H1 (cell line): ENCODE measurements around the gene ZBTB18. TPM values are rescaled to one million over a fixed set of nuclear protein-coding genes. Genes with fewer than 3 reads are reported as not detected.

Experiments used
- CTCF ChIP-seq, 3 experiments: IDR thresholded peaks; 1 replicate in 2 of 3; 2 replicates in 1 of 3; pipeline versions ENCODE4 v1.5.1 to v1.6.1; 2011; ENCODE audit warnings: low read length in 3 of 3, mild to moderate bottlenecking in 3 of 3, inconsistent platforms in 2 of 3, low read depth in 1 of 3, moderate library complexity in 1 of 3; ENCODE audit not compliant: insufficient read depth in 1 of 3; ENCODE audit errors: control extremely low read depth in 1 of 3
- RNF2 ChIP-seq: fragments of 200-900, 300-1000 bp; sonication (generic); IDR thresholded peaks from 2 replicates; pipeline ENCODE4 v1.7.1; 2016; ENCODE audit warnings: borderline replicate concordance, low read depth, mild to moderate bottlenecking, antibody characterized with exemption, low read length; ENCODE audit not compliant: poor library complexity, severe bottlenecking; ENCODE audit errors: missing control alignments
- polyA plus RNA-seq, 7 experiments: library from polyadenylated mRNA; depleted of rRNA in 3 of 7; stranded (reverse) in 5 of 7; unstranded in 2 of 7; fragments of >200 nt in 5 of 7; fragments of 200-250 nt in 2 of 7; gene quantifications; 1 replicate in 5 of 7; 2 replicates in 1 of 7; 4 replicates in 1 of 7; pipeline versions ENCODE4 v1.2.1 to v1.2.3, GENCODE V29; 2011 to 2013; ENCODE audit warnings: missing spikeins in 2 of 7, mixed read lengths in 2 of 7
- total RNA-seq: library from RNA; stranded (reverse); fragmentation: NEBNext Ultra II Directional; extraction: Animal tissue kit (Norgen Biotek cat#: 25700); gene quantifications from 2 replicates; pipeline ENCODE4 v1.2.1, GENCODE V29; 2021

Gene ZBTB18
- total and polyA plus RNA-seq, 2 of the 8 experiments (the other 6 are each of a cell fraction or from before 2014, with no cell fraction given) = 8.5 to 14.4 TPM

GRCh38 chr1:244087021-244087560, 36.0 kb downstream of the ZBTB18 start (continued):
- TF ChIP-seq CTCF (IDR thresholded peaks at IDR 0.05; ENCODE audit: control extremely low read depth in 1 of 3, insufficient read depth in 1 of 3, low read depth in 1 of 3, low read length in 3 of 3) (no peak), RNF2 (no peak)
